Mammary epithelial cell (primary cell): ENCODE data around the gene RBMS3.

Experiments used
- CTCF ChIP-seq, 2 donors: IDR thresholded peaks in 1 of 2; conservative IDR thresholded peaks in 1 of 2; 2 replicates each; pipeline ENCODE4 v1.5.1; 2011 to 2012; ENCODE audit warnings: inconsistent platforms in 2 of 2, low read length in 2 of 2, mild to moderate bottlenecking in 2 of 2, control low read depth in 1 of 2, low read depth in 1 of 2; ENCODE audit not compliant: insufficient read depth in 1 of 2; ENCODE audit errors: extremely low read depth in 1 of 2
- EZH2 ChIP-seq: IDR thresholded peaks from 2 replicates; pipeline ENCODE4 v1.6.1; 2012; ENCODE audit warnings: low read length, inconsistent platforms, borderline replicate concordance

GRCh38 chr3:29452934-29453283 lies 172.0 kb downstream of the RBMS3 start:
- TF ChIP-seq CTCF (conservative IDR thresholded peaks at IDR 0.05 in 1 of 2, IDR thresholded peaks at IDR 0.05 in 1 of 2; ENCODE audit: extremely low read depth in 1 of 2, insufficient read depth in 1 of 2, low read depth in 1 of 2, low read length in 2 of 2) (no peak), EZH2 (no peak)
